H9 (cell line): Measurements from ENCODE around the gene PDLIM3. TPM values are rescaled to one million over a fixed set of nuclear protein-coding genes. Genes with fewer than 3 reads are reported as not detected.
A peak's percentile ranks its signal among the peaks of the same experiment; 100 is the strongest.

Experiments
- DNase-seq: peaks from one replicate; pipeline ENCODE4 v3.0.0-alpha.2; 2017
- H2AFZ ChIP-seq: one replicate; pipeline ENCODE4 v1.6.1; 2013; ENCODE audit warnings: mild to moderate bottlenecking, low read length, control low read depth, moderate library complexity
- H2AK5ac ChIP-seq: 2 replicates; pipeline ENCODE4 v1.6.1; 2013; ENCODE audit warnings: low read length, control low read depth, mixed read lengths; ENCODE audit not compliant: insufficient read length
- H2BK120ac ChIP-seq: one replicate; pipeline ENCODE4 v1.6.1; 2013; ENCODE audit warnings: low read depth, mild to moderate bottlenecking, low read length, control low read depth, inconsistent platforms; ENCODE audit not compliant: poor library complexity, severe bottlenecking
- H2BK12ac ChIP-seq: 2 replicates; pipeline ENCODE4 v1.6.1; 2013; ENCODE audit warnings: low read length, control low read depth, mixed read lengths, low read depth; ENCODE audit not compliant: insufficient read length
- H2BK15ac ChIP-seq: 2 replicates; pipeline ENCODE4 v1.6.1; 2013; ENCODE audit warnings: low read depth, low read length, control low read depth
- H2BK20ac ChIP-seq: one replicate; pipeline ENCODE4 v1.6.1; 2013; ENCODE audit warnings: low read depth, mild to moderate bottlenecking, low read length, control low read depth, inconsistent platforms; ENCODE audit not compliant: poor library complexity, severe bottlenecking
- H2BK5ac ChIP-seq: 2 replicates; pipeline ENCODE4 v1.6.1; 2013; ENCODE audit warnings: low read length, control low read depth, mixed read lengths; ENCODE audit not compliant: insufficient read length
- H3K14ac ChIP-seq: 2 replicates; pipeline ENCODE4 v1.6.1; 2013; ENCODE audit warnings: low read length, control low read depth; ENCODE audit not compliant: insufficient read depth
- H3K18ac ChIP-seq: 2 replicates; pipeline ENCODE4 v1.6.1; 2013; ENCODE audit warnings: low read depth, mild to moderate bottlenecking, mixed read lengths, low read length, control low read depth; ENCODE audit not compliant: insufficient read length
- H3K23ac ChIP-seq: 2 replicates; pipeline ENCODE4 v1.6.1; 2013; ENCODE audit warnings: low read length, control low read depth, mixed read lengths, low read depth; ENCODE audit not compliant: insufficient read length
- H3K23me2 ChIP-seq: 2 replicates; pipeline ENCODE4 v1.6.1; 2013; ENCODE audit warnings: low read depth, mild to moderate bottlenecking, mixed read lengths, low read length, control low read depth; ENCODE audit not compliant: insufficient read length, poor library complexity, severe bottlenecking
- H3K27ac ChIP-seq: 2 replicates; pipeline ENCODE4 v1.5.1; 2013; ENCODE audit warnings: low read length, control low read depth, mixed read lengths, low read depth; ENCODE audit not compliant: insufficient read length
- H3K27me3 ChIP-seq: 2 replicates; pipeline ENCODE4 v1.6.1; 2013; ENCODE audit warnings: low read length, control low read depth, inconsistent platforms; ENCODE audit not compliant: insufficient read depth
- H3K4ac ChIP-seq: 2 replicates; pipeline ENCODE4 v1.6.1; 2013; ENCODE audit warnings: low read depth, mild to moderate bottlenecking, control low read depth, inconsistent platforms, low read length, moderate library complexity
- H3K4me1 ChIP-seq: 2 replicates; pipeline ENCODE4 v1.6.1; 2013; ENCODE audit warnings: low read length, control low read depth, inconsistent platforms; ENCODE audit not compliant: insufficient read depth
- H3K4me2 ChIP-seq: 2 replicates; pipeline ENCODE4 v1.6.1; 2013; ENCODE audit warnings: low read length, control low read depth, mixed read lengths; ENCODE audit not compliant: insufficient read length, insufficient read depth
- H3K56ac ChIP-seq: 2 replicates; pipeline ENCODE4 v1.6.1; 2013; ENCODE audit warnings: low read depth, mild to moderate bottlenecking, mixed read lengths, low read length, control low read depth; ENCODE audit not compliant: insufficient read length
- H3K79me1 ChIP-seq: 2 replicates; pipeline ENCODE4 v1.6.1; 2013; ENCODE audit warnings: low read depth, mild to moderate bottlenecking, moderate library complexity, low read length, control low read depth, inconsistent platforms; ENCODE audit not compliant: insufficient read depth, poor library complexity, severe bottlenecking
- H3K79me2 ChIP-seq: 2 replicates; pipeline ENCODE4 v1.6.1; 2013; ENCODE audit warnings: low read length, control low read depth, inconsistent platforms; ENCODE audit not compliant: insufficient read depth
- H3K9ac ChIP-seq: 2 replicates; pipeline ENCODE4 v1.6.1; 2013; ENCODE audit warnings: low read length, control low read depth, mixed read lengths; ENCODE audit not compliant: insufficient read length; ENCODE audit errors: extremely low read depth
- H3K9me3 ChIP-seq: one replicate; pipeline ENCODE4 v1.6.1; 2013; ENCODE audit warnings: low read depth, low read length, inconsistent platforms; ENCODE audit not compliant: control insufficient read depth
- H3T11ph ChIP-seq: one replicate; pipeline ENCODE4 v1.6.1; 2013; ENCODE audit warnings: mild to moderate bottlenecking, low read length, control low read depth, inconsistent platforms
- H4K20me1 ChIP-seq: one replicate; pipeline ENCODE4 v1.6.1; 2013; ENCODE audit not compliant: control insufficient read depth, insufficient read length, insufficient read depth
- H4K5ac ChIP-seq: 2 replicates; pipeline ENCODE4 v1.6.1; 2013; ENCODE audit warnings: low read depth, mild to moderate bottlenecking, mixed read lengths, low read length, control low read depth; ENCODE audit not compliant: insufficient read length
- H4K8ac ChIP-seq: replicated peaks from 2 replicates; pipeline ENCODE4 v1.6.1; 2013; ENCODE audit warnings: low read length, control low read depth, mixed read lengths, low read depth; ENCODE audit not compliant: insufficient read length
- H4K91ac ChIP-seq: 2 replicates; pipeline ENCODE4 v1.6.1; 2013; ENCODE audit warnings: low read depth, mild to moderate bottlenecking, moderate library complexity, mixed read lengths, low read length, control low read depth; ENCODE audit not compliant: insufficient read length
- H3K27ac Mint-ChIP-seq, 3 experiments: 2 replicates in 2 of 3; 3 replicates in 1 of 3; pipeline ENCODE4 v1.8.0; 2020 to 2021; ENCODE audit warnings: mixed read lengths in 3 of 3, mild to moderate bottlenecking in 1 of 3, moderate library complexity in 1 of 3
- H3K27me3 Mint-ChIP-seq: 2 replicates; pipeline ENCODE4 v1.8.0; 2021; ENCODE audit warnings: low read depth, mild to moderate bottlenecking, moderate library complexity, mixed read lengths
- H3K36me3 Mint-ChIP-seq, 3 experiments: 2 replicates in 2 of 3; 3 replicates in 1 of 3; pipeline ENCODE4 v1.8.0; 2020 to 2021; ENCODE audit warnings: low read depth in 3 of 3, mixed read lengths in 3 of 3; ENCODE audit not compliant: insufficient read depth in 1 of 3
- H3K4me1 Mint-ChIP-seq, 2 experiments: 2 replicates each; pipeline ENCODE4 v1.8.0; 2020; ENCODE audit warnings: mixed read lengths in 2 of 2
- H3K4me3 Mint-ChIP-seq, 2 experiments: 2 replicates in 1 of 2; 3 replicates in 1 of 2; pipeline ENCODE4 v1.8.0; 2020 to 2021; ENCODE audit warnings: mild to moderate bottlenecking in 2 of 2, mixed read lengths in 2 of 2, moderate library complexity in 1 of 2
- H3K9me3 Mint-ChIP-seq, 2 experiments: 2 replicates in 1 of 2; 3 replicates in 1 of 2; pipeline ENCODE4 v1.8.0; 2020; ENCODE audit warnings: mild to moderate bottlenecking in 2 of 2, mixed read lengths in 2 of 2, moderate library complexity in 1 of 2
- WGBS: extraction: QIAGEN DNeasy Blood & Tissue Kit; methylation state at CpG from one replicate; pipeline ENCODE4 v1.1.7; 2013; ENCODE audit warnings: missing lambda C conversion rate, low lambda C conversion rate, mixed read lengths; ENCODE audit not compliant: insufficient read length; ENCODE audit errors: extremely low coverage; 5-methylcytosine and 5-hydroxymethylcytosine counted together
- total RNA-seq: library from RNA; stranded (reverse); gene quantifications from 2 replicates; pipeline ENCODE4 v1.2.1, GENCODE V29; 2021
- TF ChIP-seq, protein P1 (sequence below): fragments of 200-600 bp; sonication (generic); conservative IDR thresholded peaks from 3 replicates; pipeline ENCODE4 v1.8.0; 2021; ENCODE audit warnings: antibody characterized with exemption, mild to moderate bottlenecking

PDLIM3 gene
- total RNA-seq, 1 experiment from 2014 or later: 12.0 TPM

- H3K14ac ChIP-seq: no peak overlapping the region
- Mint-ChIP-seq H3K9me3 (peaks cover 2 to 7% of the 10 kb centered on the region in 2 experiments; a peak in 4 of 5 replicates), H3K36me3 (peaks cover 0 to 11% (median 0%) of the 10 kb centered on the region in 3 experiments; a peak in 3 of 7 replicates), H3K27ac (no peak overlapping the region), H3K4me1 (peaks cover 45 to 48% of the 10 kb centered on the region in 2 experiments), H3K27me3 (peaks cover 1% of the 10 kb centered on the region), H3K4me3 (no peak overlapping the region)
- no peak for DNase-seq
- H3K4me1 ChIP-seq: peaks cover 6% of the 10 kb centered on the region; the same call in 1 of the 2 replicates
- H4K20me1 ChIP-seq: no peaks in the 10 kb centered on the region
- H3K56ac ChIP-seq: no peak overlapping the region
- H3K23ac ChIP-seq: no peak overlapping the region
- H3K23me2 ChIP-seq: peaks cover 3% of the 10 kb centered on the region
- no peaks in the 10 kb centered on the region for H3K79me1 ChIP-seq
- no peak overlapping the region for H3K4ac ChIP-seq
- H2AK5ac ChIP-seq: peak overlapping the region; percentile 55
- no peak overlapping the region for H2BK12ac ChIP-seq
- no peak overlapping the region for H3T11ph ChIP-seq
- no peak overlapping the region for H2BK15ac ChIP-seq
- no peak overlapping the region for H2BK120ac ChIP-seq
- H3K4me2 ChIP-seq: no peak overlapping the region
- no peak overlapping the region for H4K5ac ChIP-seq
- no CpG with 5 or more reads among the region's 7 CpGs for WGBS
- no peak overlapping the region for H4K8ac ChIP-seq
- TF ChIP-seq, protein P1, sequence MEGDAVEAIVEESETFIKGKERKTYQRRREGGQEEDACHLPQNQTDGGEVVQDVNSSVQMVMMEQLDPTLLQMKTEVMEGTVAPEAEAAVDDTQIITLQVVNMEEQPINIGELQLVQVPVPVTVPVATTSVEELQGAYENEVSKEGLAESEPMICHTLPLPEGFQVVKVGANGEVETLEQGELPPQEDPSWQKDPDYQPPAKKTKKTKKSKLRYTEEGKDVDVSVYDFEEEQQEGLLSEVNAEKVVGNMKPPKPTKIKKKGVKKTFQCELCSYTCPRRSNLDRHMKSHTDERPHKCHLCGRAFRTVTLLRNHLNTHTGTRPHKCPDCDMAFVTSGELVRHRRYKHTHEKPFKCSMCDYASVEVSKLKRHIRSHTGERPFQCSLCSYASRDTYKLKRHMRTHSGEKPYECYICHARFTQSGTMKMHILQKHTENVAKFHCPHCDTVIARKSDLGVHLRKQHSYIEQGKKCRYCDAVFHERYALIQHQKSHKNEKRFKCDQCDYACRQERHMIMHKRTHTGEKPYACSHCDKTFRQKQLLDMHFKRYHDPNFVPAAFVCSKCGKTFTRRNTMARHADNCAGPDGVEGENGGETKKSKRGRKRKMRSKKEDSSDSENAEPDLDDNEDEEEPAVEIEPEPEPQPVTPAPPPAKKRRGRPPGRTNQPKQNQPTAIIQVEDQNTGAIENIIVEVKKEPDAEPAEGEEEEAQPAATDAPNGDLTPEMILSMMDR: no peak
- H3K9ac ChIP-seq: no peak overlapping the region
- H2BK5ac ChIP-seq: no peak overlapping the region
- no peak overlapping the region for H3K27ac ChIP-seq
- H4K91ac ChIP-seq: no peak overlapping the region
- H2BK20ac ChIP-seq: no peak overlapping the region
- no peaks in the 10 kb centered on the region for H3K27me3 ChIP-seq
- no peak overlapping the region for H2AFZ ChIP-seq
- no peaks in the 10 kb centered on the region for H3K9me3 ChIP-seq
- H3K79me2 ChIP-seq: no peaks in the 10 kb centered on the region
- H3K18ac ChIP-seq: no peak overlapping the region
Measured at GRCh38 chr4:185582651-185583400, 47.5 kb upstream of the PDLIM3 start.
